ENCODE results near the gene PLA2G12A.
"Not testable (repeated sequence)": the region's sequence is repeated elsewhere in the genome, so short reads cannot be mapped to it uniquely, and the experiment has no call there.

The PLA2G12A gene

DNA sequence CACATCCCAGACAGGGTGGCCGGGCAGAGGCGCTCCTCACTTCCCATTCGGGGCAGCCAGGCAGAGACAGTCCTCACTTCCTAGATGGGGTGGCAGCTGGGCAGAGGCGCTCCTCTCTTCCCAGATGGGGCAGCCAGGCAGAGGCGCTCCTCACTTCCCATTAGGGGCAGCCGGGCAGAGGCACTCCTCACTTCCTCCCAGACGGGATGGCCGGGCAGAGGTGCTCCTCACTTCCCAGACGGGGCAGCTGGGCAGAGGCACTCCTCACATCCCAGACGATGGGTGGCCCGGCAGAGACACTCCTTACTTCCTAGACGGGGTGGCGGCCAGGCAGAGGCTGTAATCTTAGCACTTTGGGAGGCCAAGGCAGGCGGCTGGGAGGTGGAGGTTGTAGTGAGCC is 50.9 kb downstream of the PLA2G12A start:
- not testable (repeated sequence) for H3K27me3 ChIP-seq (ENCODE audit: control insufficient read depth, insufficient read depth, low read length); DNase-seq (ENCODE audit: low read depth, low spot score); H3K27ac ChIP-seq (ENCODE audit: low read length); H3K36me3 ChIP-seq (ENCODE audit: control insufficient read depth, insufficient read depth, low read length); H3K4me3 ChIP-seq (ENCODE audit: low read length); H3K4me1 ChIP-seq (ENCODE audit: control insufficient read depth, insufficient read depth, low read length); H3K9me3 ChIP-seq (ENCODE audit: control insufficient read depth, insufficient read depth, low read length)
- no CpG with 5 or more reads among the region's 14 CpGs for WGBS (ENCODE audit: insufficient coverage, insufficient read length)

DNA sequence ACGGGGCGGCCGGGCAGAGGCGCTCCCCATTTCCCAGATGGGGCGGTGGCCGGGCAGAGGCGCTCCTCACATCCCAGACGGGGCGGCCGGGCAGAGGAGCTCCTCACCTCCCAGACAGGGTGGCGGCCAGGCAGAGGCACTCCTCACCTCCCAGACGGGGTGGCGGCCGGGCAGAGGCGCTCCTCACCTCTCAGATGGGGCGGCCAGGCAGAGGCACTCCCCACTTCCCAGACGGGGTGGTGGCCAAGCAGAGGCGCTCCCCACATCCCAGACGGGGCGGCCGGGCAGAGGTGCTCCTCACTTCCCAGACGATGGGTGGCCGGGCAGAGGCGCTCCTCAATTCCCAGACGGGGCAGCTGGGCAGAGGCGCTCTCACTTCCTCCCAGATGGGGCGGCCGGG is 51.4 kb downstream of the PLA2G12A start:
- not testable (repeated sequence) for H3K4me1 ChIP-seq (ENCODE audit: control insufficient read depth, insufficient read depth, low read length); DNase-seq (ENCODE audit: low read depth, low spot score); H3K36me3 ChIP-seq (ENCODE audit: control insufficient read depth, insufficient read depth, low read length); H3K27ac ChIP-seq (ENCODE audit: low read length); H3K4me3 ChIP-seq (ENCODE audit: low read length); H3K9me3 ChIP-seq (ENCODE audit: control insufficient read depth, insufficient read depth, low read length); H3K27me3 ChIP-seq (ENCODE audit: control insufficient read depth, insufficient read depth, low read length)
- WGBS (ENCODE audit: insufficient coverage, insufficient read length), result no CpG with 5 or more reads among the region's 28 CpGs

- no peaks in the 10 kb centered on the region for H3K36me3 ChIP-seq (ENCODE audit: control insufficient read depth, insufficient read depth, low read length)
- no peak overlapping the region for H3K4me3 ChIP-seq (ENCODE audit: low read length)
- DNase-seq (ENCODE audit: low read depth, low spot score), result no peak
- peaks cover 2% of the 10 kb centered on the region; the same call in 1 of the 2 replicates for H3K9me3 ChIP-seq (ENCODE audit: control insufficient read depth, insufficient read depth, low read length)
- no peaks in the 10 kb centered on the region for H3K27me3 ChIP-seq (ENCODE audit: control insufficient read depth, insufficient read depth, low read length)
- H3K4me1 ChIP-seq (ENCODE audit: control insufficient read depth, insufficient read depth, low read length), result peaks cover 2% of the 10 kb centered on the region; the same call in 1 of the 2 replicates
- no peak overlapping the region for H3K27ac ChIP-seq (ENCODE audit: low read length)
- WGBS (ENCODE audit: insufficient coverage, insufficient read length), result no CpG with 5 or more reads among the region's 1 CpG
Observed at GRCh38 chr4:109676886-109677285, 53.0 kb downstream of the PLA2G12A start.

DNA sequence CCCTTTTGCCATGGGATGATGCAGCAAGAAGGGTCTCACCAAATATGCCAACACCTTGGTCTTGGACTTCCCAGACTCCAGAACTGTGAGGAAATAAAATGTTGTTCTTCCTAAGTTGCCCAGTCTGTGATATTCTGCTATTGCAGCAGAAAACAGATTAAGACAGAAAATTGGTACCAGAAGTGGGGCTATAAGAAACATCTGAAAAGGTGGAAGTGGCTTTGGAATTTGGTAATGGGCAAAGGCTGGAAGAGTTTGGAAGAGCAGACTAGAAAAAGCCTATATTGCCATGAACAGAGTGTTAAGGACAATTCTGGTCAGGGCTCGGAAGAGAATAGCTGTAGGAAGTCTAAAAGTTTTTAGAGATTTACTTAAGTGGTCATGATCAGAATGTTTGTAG is 54.0 kb downstream of the PLA2G12A start:
- Histone ChIP-seq H3K36me3 (ENCODE audit: control insufficient read depth, insufficient read depth, low read length) (no peaks in the 10 kb centered on the region), H3K9me3 (ENCODE audit: control insufficient read depth, insufficient read depth, low read length) (peaks cover 2% of the 10 kb centered on the region; the same call in 1 of the 2 replicates), H3K27ac (ENCODE audit: low read length) (no peak overlapping the region), H3K4me3 (ENCODE audit: low read length) (no peak overlapping the region), H3K27me3 (ENCODE audit: control insufficient read depth, insufficient read depth, low read length) (no peaks in the 10 kb centered on the region), H3K4me1 (ENCODE audit: control insufficient read depth, insufficient read depth, low read length) (no peaks in the 10 kb centered on the region)
- DNase-seq (ENCODE audit: low read depth, low spot score), result no peak
- no CpG with 5 or more reads among the region's 1 CpG for WGBS (ENCODE audit: insufficient coverage, insufficient read length)

- peaks cover 2% of the 10 kb centered on the region; the same call in 1 of the 2 replicates for H3K9me3 ChIP-seq (ENCODE audit: control insufficient read depth, insufficient read depth, low read length)
- H3K36me3 ChIP-seq (ENCODE audit: control insufficient read depth, insufficient read depth, low read length), result no peaks in the 10 kb centered on the region
- no peaks in the 10 kb centered on the region for H3K27me3 ChIP-seq (ENCODE audit: control insufficient read depth, insufficient read depth, low read length)
- no peak overlapping the region for H3K27ac ChIP-seq (ENCODE audit: low read length)
- no peaks in the 10 kb centered on the region for H3K4me1 ChIP-seq (ENCODE audit: control insufficient read depth, insufficient read depth, low read length)
- no CpG with 5 or more reads among the region's 3 CpGs for WGBS (ENCODE audit: insufficient coverage, insufficient read length)
- DNase-seq (ENCODE audit: low read depth, low spot score), result no peak
- no peak overlapping the region for H3K4me3 ChIP-seq (ENCODE audit: low read length)
Observed at GRCh38 chr4:109675181-109675580, 54.7 kb downstream of the PLA2G12A start.

DNA sequence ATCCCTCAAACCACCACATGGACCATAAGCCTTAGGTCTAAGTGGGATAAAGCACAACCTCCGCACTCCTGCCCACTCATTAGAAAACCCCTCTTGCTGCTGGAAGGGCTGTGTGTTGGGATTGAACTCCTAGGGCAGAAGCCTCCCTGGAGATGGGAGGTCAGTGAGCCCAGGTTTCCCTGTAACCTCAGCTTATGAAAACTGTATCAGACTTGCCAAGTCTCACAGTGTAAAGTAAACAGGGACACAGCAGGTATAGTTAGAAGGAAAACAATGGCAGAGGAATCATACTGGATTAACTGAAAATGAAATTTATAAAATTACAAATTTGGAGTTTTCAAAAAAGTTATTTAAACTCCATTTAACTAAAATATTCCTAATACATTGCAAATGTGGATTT is 56.6 kb downstream of the PLA2G12A start:
- no peaks in the 10 kb centered on the region for H3K36me3 ChIP-seq (ENCODE audit: control insufficient read depth, insufficient read depth, low read length)
- H3K27me3 ChIP-seq (ENCODE audit: control insufficient read depth, insufficient read depth, low read length), result no peaks in the 10 kb centered on the region
- H3K4me1 ChIP-seq (ENCODE audit: control insufficient read depth, insufficient read depth, low read length), result no peaks in the 10 kb centered on the region
- no peak overlapping the region for H3K27ac ChIP-seq (ENCODE audit: low read length)
- peaks cover 2% of the 10 kb centered on the region; the same call in 1 of the 2 replicates for H3K9me3 ChIP-seq (ENCODE audit: control insufficient read depth, insufficient read depth, low read length)
- WGBS (ENCODE audit: insufficient coverage, insufficient read length), result no CpG with 5 or more reads among the region's 1 CpG
- no peak overlapping the region for H3K4me3 ChIP-seq (ENCODE audit: low read length)
- DNase-seq (ENCODE audit: low read depth, low spot score), result no peak

- no peak overlapping the region for H3K27ac ChIP-seq (ENCODE audit: low read length)
- H3K36me3 ChIP-seq (ENCODE audit: control insufficient read depth, insufficient read depth, low read length), result no peaks in the 10 kb centered on the region
- DNase-seq (ENCODE audit: low read depth, low spot score), result no peak
- no peaks in the 10 kb centered on the region for H3K4me1 ChIP-seq (ENCODE audit: control insufficient read depth, insufficient read depth, low read length)
- H3K4me3 ChIP-seq (ENCODE audit: low read length), result no peak overlapping the region
- H3K27me3 ChIP-seq (ENCODE audit: control insufficient read depth, insufficient read depth, low read length), result no peaks in the 10 kb centered on the region
- H3K9me3 ChIP-seq (ENCODE audit: control insufficient read depth, insufficient read depth, low read length), result no peaks in the 10 kb centered on the region; the same call in 1 of the 2 replicates
Observed at GRCh38 chr4:109672169-109672930, 57.5 kb downstream of the PLA2G12A start.

- Histone ChIP-seq H3K4me3 (ENCODE audit: low read length) (no peak overlapping the region), H3K36me3 (ENCODE audit: control insufficient read depth, insufficient read depth, low read length) (no peaks in the 10 kb centered on the region), H3K27me3 (ENCODE audit: control insufficient read depth, insufficient read depth, low read length) (no peaks in the 10 kb centered on the region), H3K9me3 (ENCODE audit: control insufficient read depth, insufficient read depth, low read length) (no peaks in the 10 kb centered on the region), H3K27ac (ENCODE audit: low read length) (no peak overlapping the region), H3K4me1 (ENCODE audit: control insufficient read depth, insufficient read depth, low read length) (no peaks in the 10 kb centered on the region)
- DNase-seq (ENCODE audit: low read depth, low spot score), result no peak
Observed at GRCh38 chr4:109671350-109671749, 58.5 kb downstream of the PLA2G12A start.

GRCh38 chr4:109665783-109666485 is 63.9 kb downstream of the PLA2G12A start:
- no CpG with 5 or more reads among the region's 5 CpGs for WGBS (ENCODE audit: insufficient coverage, insufficient read length)
- no peaks in the 10 kb centered on the region for H3K36me3 ChIP-seq (ENCODE audit: control insufficient read depth, insufficient read depth, low read length)

DNA sequence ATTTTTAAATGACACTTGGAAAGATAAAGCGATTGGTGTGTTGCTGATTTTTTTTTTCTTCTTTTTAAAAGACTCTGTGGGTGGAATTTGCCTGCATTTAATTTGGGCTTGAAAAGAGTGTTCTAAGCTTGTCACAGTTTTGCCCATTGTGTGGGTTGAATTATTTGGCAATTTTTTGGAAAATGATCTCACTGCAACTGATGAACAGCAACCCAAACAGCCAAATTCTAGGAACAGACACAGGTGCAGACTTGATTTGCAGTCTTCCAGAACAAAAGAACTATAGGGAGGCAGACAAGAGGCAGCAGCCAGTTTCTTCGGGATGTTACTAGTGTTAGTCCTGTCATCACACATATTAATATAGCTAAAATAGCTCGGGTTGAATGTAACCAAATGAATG is 67.1 kb downstream of the PLA2G12A start:
- H3K4me1 ChIP-seq (ENCODE audit: control insufficient read depth, insufficient read depth, low read length), result peaks cover 1% of the 10 kb centered on the region
- peaks cover 3% of the 10 kb centered on the region; the same call in 1 of the 2 replicates for H3K9me3 ChIP-seq (ENCODE audit: control insufficient read depth, insufficient read depth, low read length)
- no peak for DNase-seq (ENCODE audit: low read depth, low spot score)
- H3K36me3 ChIP-seq (ENCODE audit: control insufficient read depth, insufficient read depth, low read length), result no peaks in the 10 kb centered on the region
- no peak overlapping the region for H3K4me3 ChIP-seq (ENCODE audit: low read length)
- no CpG with 5 or more reads among the region's 3 CpGs for WGBS (ENCODE audit: insufficient coverage, insufficient read length)
- H3K27me3 ChIP-seq (ENCODE audit: control insufficient read depth, insufficient read depth, low read length), result no peaks in the 10 kb centered on the region
- H3K27ac ChIP-seq (ENCODE audit: low read length), result no peak overlapping the region

More at GRCh38 chr4:109665783-109666485, 63.9 kb downstream of the PLA2G12A start:
- Histone ChIP-seq H3K9me3 (ENCODE audit: control insufficient read depth, insufficient read depth, low read length) (peaks cover 3% of the 10 kb centered on the region; the same call in 1 of the 2 replicates), H3K27ac (ENCODE audit: low read length) (no peak overlapping the region), H3K27me3 (ENCODE audit: control insufficient read depth, insufficient read depth, low read length) (no peaks in the 10 kb centered on the region), H3K4me3 (ENCODE audit: low read length) (no peak overlapping the region), H3K4me1 (ENCODE audit: control insufficient read depth, insufficient read depth, low read length) (peaks cover 1% of the 10 kb centered on the region)
- DNase-seq (ENCODE audit: low read depth, low spot score), result no peak

All from iPS DF 6.9 (cell line).